IPS DF 19.7 (cell line): ENCODE data around the gene GNG7.
"Not testable (repeated sequence)": the region's sequence is repeated elsewhere in the genome, so short reads cannot be mapped to it uniquely, and the experiment has no call there.

Source experiments
- DNase-seq: peaks from one replicate; pipeline ENCODE4 v3.0.0-alpha.2; 2013; ENCODE audit warnings: low read depth, low spot score

GNG7 gene

GRCh38 chr19:2643123-2643737 lies 59.3 kb downstream of the GNG7 start:
- not testable (repeated sequence) for DNase-seq

GRCh38 chr19:2641332-2641698 lies 61.2 kb downstream of the GNG7 start:
- DNase-seq = no peak

- no peak for DNase-seq
Measured at GRCh38 chr19:2640563-2641331, 61.7 kb downstream of the GNG7 start.

- DNase-seq = no peak
Measured at GRCh38 chr19:2639999-2640398, 62.5 kb downstream of the GNG7 start.

- DNase-seq = no peak
Measured at GRCh38 chr19:2638417-2638940, 64.0 kb downstream of the GNG7 start.

- no peak for DNase-seq
Measured at GRCh38 chr19:2636897-2637683, 65.4 kb downstream of the GNG7 start.

GRCh38 chr19:2636141-2636896 lies 66.2 kb downstream of the GNG7 start:
- no peak for DNase-seq

GRCh38 chr19:2634960-2635359 lies 67.5 kb downstream of the GNG7 start:
- DNase-seq = no peak

GRCh38 chr19:2634228-2634951 lies 68.1 kb downstream of the GNG7 start:
- no peak for DNase-seq

GRCh38 chr19:2633693-2634075 lies 68.8 kb downstream of the GNG7 start:
- no peak for DNase-seq

- DNase-seq = no peak
Measured at GRCh38 chr19:2631213-2631821, 71.2 kb downstream of the GNG7 start.

GRCh38 chr19:2630352-2631001 lies 72.0 kb downstream of the GNG7 start:
- no peak for DNase-seq

- DNase-seq = no peak
Measured at GRCh38 chr19:2629491-2630351, 72.8 kb downstream of the GNG7 start.

- no peak for DNase-seq
Measured at GRCh38 chr19:2628597-2628996, 73.9 kb downstream of the GNG7 start.

GRCh38 chr19:2627855-2628254 lies 74.6 kb downstream of the GNG7 start:
- no peak for DNase-seq

- no peak for DNase-seq
Measured at GRCh38 chr19:2627319-2627829, 75.1 kb downstream of the GNG7 start.

- DNase-seq = no peak
Measured at GRCh38 chr19:2625434-2625833, 77.1 kb downstream of the GNG7 start.

- no peak for DNase-seq
Measured at GRCh38 chr19:2624537-2625091, 77.9 kb downstream of the GNG7 start.

GRCh38 chr19:2623798-2624197 lies 78.7 kb downstream of the GNG7 start:
- DNase-seq = no peak
